CD4-positive, alpha-beta T cell treated with Interleukin-15 for 4 hours (primary cell): ENCODE measurements around the gene NSUN6.
"Not testable (repeated sequence)": the region's sequence is repeated elsewhere in the genome, so short reads cannot be mapped to it uniquely, and the experiment has no call there.

Source experiments
- DNase-seq: peaks from one replicate; pipeline ENCODE4 v3.0.0-alpha.2; 2020; ENCODE audit warnings: low spot score

Gene NSUN6

GRCh38 chr10:18607503-18608378 lies 43.6 kb downstream of the NSUN6 start:
- no peak for DNase-seq

- no peak for DNase-seq
Measured at GRCh38 chr10:18606051-18606695, 45.2 kb downstream of the NSUN6 start.

DNA sequence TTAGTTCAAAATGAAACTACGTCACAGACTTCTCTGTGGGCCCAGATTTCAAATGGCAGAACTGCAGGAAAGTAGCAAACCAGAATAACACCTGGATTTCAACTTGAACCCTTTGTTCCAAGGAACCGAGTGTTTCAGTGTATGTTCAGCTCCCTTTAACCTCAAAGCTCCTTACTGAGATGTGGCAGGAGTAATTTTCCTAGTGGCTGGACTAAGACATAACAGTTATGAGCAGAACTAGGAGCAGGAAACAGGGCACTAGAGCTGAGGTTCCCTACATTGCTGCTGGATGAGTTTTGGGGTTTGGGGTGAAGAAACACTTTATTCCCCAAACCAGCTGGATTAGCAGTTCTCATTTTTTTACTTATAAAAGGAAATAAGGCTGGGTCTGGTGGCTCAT lies 50.1 kb downstream of the NSUN6 start:
- no peak for DNase-seq

DNA sequence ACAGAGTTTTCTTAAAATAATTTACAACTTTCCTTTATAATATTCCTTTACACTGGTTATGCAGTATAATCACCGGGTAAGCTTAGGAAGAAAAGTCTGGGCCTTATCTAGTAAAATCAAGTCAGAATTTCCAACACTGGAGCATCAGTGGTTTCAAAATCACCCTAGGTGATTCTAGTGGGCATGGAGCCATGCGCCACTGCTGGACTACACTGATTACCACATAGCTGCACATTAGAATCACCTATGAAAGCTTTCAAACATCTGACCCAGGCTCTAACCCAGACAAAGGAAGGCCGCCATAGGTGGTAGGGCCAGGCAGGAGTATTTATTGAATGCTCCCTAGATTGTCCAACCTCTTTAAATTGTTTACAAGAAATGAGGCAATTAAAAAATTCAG lies 52.0 kb downstream of the NSUN6 start:
- no peak for DNase-seq

DNA sequence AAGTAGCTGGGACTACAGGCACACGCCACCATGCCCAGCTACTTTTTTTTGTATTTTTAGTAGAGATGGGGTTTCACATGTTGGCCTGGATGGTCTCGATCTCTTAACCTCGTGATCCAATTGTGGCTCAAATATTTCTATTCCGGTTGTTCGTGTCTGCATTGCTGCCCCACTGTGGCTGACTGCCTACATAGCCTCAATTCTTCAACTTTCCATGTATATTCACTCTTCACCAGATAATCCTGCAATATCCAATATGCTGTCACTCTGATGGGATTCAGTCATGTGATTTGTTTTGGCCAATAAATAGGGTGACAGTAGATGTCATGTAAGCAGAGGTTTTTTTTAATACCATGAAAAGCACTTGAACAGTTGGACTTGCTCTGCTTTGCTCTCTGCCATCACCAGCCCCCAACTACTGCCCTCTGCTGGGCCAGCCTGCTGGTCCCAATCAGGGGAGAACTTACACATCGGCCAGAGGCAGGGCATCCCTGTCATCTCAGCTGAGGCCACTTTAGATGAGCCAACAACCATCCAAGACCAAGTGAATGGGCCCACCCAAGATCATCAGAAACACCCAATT lies 56.7 kb downstream of the NSUN6 start:
- DNase-seq = no peak

DNA sequence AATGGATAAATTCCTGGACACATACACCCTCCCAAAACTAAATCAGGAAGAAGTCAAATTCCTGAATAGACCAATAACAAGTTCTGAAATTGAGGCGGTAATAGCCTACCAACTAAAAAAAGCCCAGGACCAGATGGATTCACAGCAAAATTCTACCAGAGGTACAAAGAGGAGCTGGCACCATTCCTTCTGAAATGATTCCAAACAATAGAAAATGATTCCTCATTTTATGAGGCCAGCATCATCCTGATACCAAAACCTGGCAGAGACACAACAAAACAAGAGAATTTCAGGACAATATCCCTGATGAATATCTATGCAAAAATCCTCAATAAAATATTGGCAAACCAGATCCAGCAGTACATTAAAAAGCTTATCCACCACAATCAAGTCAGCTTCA lies 60.2 kb downstream of the NSUN6 start:
- DNase-seq = not testable (repeated sequence)

- not testable (repeated sequence) for DNase-seq
Measured at GRCh38 chr10:18586637-18587036, 64.8 kb downstream of the NSUN6 start.

DNA sequence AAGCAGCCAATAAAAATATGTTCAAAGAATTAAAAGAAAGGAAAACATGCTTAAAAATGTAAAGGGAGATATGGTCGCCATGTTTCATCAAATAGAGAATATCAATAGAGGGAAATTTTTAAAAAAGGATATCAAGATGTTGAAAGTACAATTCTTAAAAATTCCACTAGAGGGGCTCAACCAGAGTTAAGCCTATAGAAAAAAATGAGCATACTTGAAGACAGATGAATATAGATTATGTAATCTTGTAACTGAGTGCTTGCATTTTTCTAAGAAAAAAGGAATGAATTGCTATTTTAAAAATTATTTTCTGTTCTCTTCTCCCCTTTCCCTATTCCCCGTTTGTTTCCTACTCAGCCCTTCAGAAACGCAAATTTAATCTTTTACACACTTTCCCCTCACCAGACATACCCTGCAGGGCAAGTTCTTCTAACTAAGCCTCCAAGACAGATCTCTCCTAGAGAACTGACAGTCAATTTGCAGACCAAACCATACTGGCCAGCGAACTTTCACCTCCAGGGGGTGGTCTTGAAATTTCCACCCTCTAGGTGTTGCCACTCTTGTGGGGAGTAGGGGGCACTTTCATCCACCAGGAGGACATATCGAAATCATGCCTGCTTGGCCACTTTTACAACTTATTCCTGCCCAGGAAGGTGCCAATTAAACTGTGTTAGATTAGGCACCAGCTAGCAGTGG lies 67.7 kb downstream of the NSUN6 start:
- DNase-seq = no peak

GRCh38 chr10:18582803-18583202 lies 68.6 kb downstream of the NSUN6 start:
- no peak for DNase-seq

GRCh38 chr10:18577823-18578685 lies 73.3 kb downstream of the NSUN6 start:
- DNase-seq = no peak

GRCh38 chr10:18576586-18576985 lies 74.8 kb downstream of the NSUN6 start:
- DNase-seq = no peak

DNA sequence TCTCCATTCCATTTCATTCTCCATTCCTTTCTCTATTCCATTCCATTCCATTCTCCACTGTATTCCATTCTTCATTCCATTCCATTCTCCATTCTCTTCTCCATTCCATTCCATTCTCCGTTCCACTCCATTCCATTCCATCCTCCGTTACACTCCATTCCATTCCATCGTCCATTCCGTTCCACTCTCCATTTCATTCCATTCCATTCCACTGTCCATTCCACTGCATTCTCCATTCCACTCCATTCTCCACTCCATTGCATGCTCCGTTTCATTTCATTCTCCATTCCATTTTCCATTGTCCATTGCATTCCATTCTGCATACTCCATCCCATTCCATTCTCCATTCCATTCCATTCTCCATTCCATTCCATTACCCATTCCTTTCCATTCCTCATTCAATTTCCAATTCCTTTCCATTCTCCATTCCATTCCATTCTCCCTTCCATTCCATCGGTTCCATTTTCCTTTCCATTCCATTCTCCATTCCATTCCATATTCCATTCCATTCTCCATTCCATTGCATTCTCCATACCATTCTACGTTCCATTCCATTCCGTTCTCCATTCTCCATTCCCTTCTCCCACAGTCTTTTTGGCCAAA lies 78.3 kb downstream of the NSUN6 start:
- DNase-seq = no peak

DNA sequence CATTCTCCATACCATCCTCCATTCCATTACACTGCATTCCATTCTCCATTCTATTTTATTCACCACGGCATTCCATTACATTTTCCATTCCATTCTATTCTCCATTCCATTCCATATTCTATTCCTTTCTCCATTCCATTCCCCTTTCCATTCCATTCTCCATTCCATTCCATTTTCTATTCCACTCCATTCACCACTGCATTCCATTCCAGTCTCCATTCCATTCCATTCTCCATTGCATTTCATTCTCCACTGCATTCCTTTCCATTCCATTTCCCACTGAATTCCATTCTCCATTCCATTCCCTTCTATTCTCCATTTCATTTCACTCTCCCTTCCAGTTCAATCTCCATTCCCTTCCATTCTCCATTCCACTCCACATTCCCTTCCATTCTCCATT lies 79.6 kb downstream of the NSUN6 start:
- no peak for DNase-seq

DNA sequence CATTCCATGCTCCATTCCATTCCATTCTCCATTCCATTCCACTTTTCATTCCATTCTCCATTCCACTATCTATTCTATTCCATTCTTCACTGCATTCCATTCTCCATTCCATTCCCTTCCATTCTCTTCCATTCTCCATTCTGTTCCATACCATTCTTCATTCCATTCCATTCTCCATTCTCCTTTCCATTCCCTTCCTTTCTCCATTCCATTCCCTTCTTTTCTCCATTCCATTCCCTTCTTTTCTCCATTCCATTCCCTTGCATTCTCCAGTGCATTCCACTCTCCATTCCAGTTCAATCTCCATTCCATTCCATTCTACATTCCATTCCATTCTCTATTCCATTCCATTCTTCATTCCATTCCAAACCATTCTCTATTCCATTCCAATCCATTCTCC lies 80.3 kb downstream of the NSUN6 start:
- no peak for DNase-seq

GRCh38 chr10:18570386-18570785 lies 81.0 kb downstream of the NSUN6 start:
- DNase-seq = not testable (repeated sequence)

GRCh38 chr10:18567343-18567856 lies 84.0 kb downstream of the NSUN6 start:
- DNase-seq = no peak

GRCh38 chr10:18566177-18566576 lies 85.2 kb downstream of the NSUN6 start:
- DNase-seq = no peak

DNA sequence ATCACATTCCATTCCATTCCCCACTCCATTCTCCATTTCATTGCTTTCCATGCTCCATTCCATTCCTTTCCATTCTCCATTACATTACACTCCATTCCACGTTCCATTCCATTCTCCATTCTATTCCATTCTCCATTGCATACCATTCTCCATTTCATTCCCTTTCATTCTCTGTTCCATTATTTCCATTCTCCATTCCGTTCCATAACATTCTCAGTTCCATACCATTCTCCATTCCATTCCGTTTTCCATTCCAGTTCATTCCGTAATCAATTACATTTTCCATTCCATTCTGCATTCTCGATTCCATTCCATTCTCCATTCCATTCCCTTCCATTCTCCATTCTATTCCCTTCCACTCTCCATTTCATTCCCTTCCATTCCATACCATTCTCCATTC lies 86.4 kb downstream of the NSUN6 start:
- DNase-seq = no peak

- DNase-seq = no peak
Measured at GRCh38 chr10:18563003-18563726, 88.2 kb downstream of the NSUN6 start.

- DNase-seq = no peak
Measured at GRCh38 chr10:18561861-18562551, 89.4 kb downstream of the NSUN6 start.
